Inflammatory macrophage treated with lipopolysaccharide for 4 hours (primary cell): Measurements from ENCODE around the gene TYK2.
A peak's percentile ranks its signal among the peaks of the same experiment; 100 is the strongest.

Experiments used
- DNase-seq: peaks from one replicate; pipeline ENCODE4 v3.0.0-alpha.2; 2020

The TYK2 gene

GRCh38 chr19:10305139-10305806 is 75.1 kb downstream of the TYK2 start:
- peak; percentile 85 for DNase-seq
